Breast epithelium (tissue), 4 donors: ENCODE measurements around the gene EPB41L2. TPM values are rescaled to one million over a fixed set of nuclear protein-coding genes. Genes with fewer than 3 reads are reported as not detected.

Experiments
- DNase-seq, 2 donors: peaks; one replicate each; pipeline ENCODE4 v3.0.0-alpha.2; 2019; ENCODE audit warnings: low spot score in 2 of 2
- H3K27ac ChIP-seq, 2 donors: fragments of 200-600 bp; sonication (generic) in 1 of 2; one replicate each; pipeline ENCODE4 v1.5.1; 2016 to 2019; ENCODE audit warnings: mild to moderate bottlenecking in 1 of 2
- H3K27me3 ChIP-seq, 2 donors: fragments of 200-600 bp; sonication (generic) in 1 of 2; one replicate each; pipeline versions ENCODE4 v1.5.1 to v1.6.0; 2017 to 2019; ENCODE audit warnings: control low read depth in 1 of 2, mild to moderate bottlenecking in 1 of 2
- H3K36me3 ChIP-seq: fragments of 200-600 bp; one replicate; pipeline ENCODE4 v1.5.1; 2019
- H3K4me1 ChIP-seq, 2 donors: fragments of 200-600 bp; sonication (generic); one replicate each; pipeline ENCODE4 v1.5.1; 2016 to 2019; ENCODE audit warnings: control low read depth in 1 of 2
- H3K4me3 ChIP-seq, 3 donors: fragments of 200-600 bp; sonication (generic); 1 replicate in 2 of 3; 2 replicates in 1 of 3; pipeline ENCODE4 v1.5.1; 2016 to 2019; ENCODE audit warnings: mild to moderate bottlenecking in 3 of 3, moderate library complexity in 2 of 3
- H3K9me3 ChIP-seq, 2 donors: fragments of 200-600 bp; sonication (generic) in 1 of 2; one replicate each; pipeline ENCODE4 v1.5.1; 2016 to 2019; ENCODE audit warnings: control low read depth in 1 of 2
- CTCF ChIP-seq, 3 donors: fragments of 450-650 bp; IDR thresholded peaks; one replicate each; pipeline ENCODE4 v1.5.1; 2016 to 2017; ENCODE audit warnings: antibody characterized with exemption in 3 of 3, mild to moderate bottlenecking in 3 of 3, moderate library complexity in 3 of 3
- POLR2A ChIP-seq: fragments of 450-650 bp; IDR thresholded peaks from one replicate; pipeline ENCODE4 v1.6.1; 2016; ENCODE audit warnings: antibody characterized with exemption, mild to moderate bottlenecking, moderate library complexity
- POLR2AphosphoS5 ChIP-seq, 3 donors: sonication (generic); formaldehyde crosslinking; IDR thresholded peaks; one replicate each; pipeline ENCODE4 v1.6.1; 2017; ENCODE audit warnings: antibody characterized with exemption in 3 of 3
- intact Hi-C: fragments of 100-400 bp; cut with DNase I; formaldehyde crosslinking; loops from one replicate; pipeline ENCODE4 v1.15.1; 2023; ENCODE audit warnings: low total_unique reads
- total RNA-seq, 3 donors: library from RNA; depleted of rRNA; stranded (reverse); fragments of >200 nt; gene quantifications; one replicate each; pipeline ENCODE4 v1.1.0, GENCODE V29; 2016

The EPB41L2 gene
- total RNA-seq, 3 donors from 2014 or later = 72.7 to 110 (median 101) TPM

- Histone ChIP-seq H3K4me3 (no peak overlapping the region), H3K9me3 (no peaks in the 10 kb centered on the region), H3K27me3 (no peaks in the 10 kb centered on the region), H3K27ac (no peak overlapping the region), H3K36me3 (no peaks in the 10 kb centered on the region), H3K4me1 (no peaks in the 10 kb centered on the region)
- TF ChIP-seq POLR2AphosphoS5 (IDR thresholded peaks at IDR 0.05) (no peak), CTCF (IDR thresholded peaks at IDR 0.05) (no peak), POLR2A (no peak)
- DNase-seq = no peak
- intact Hi-C loops = no loop called here
These were observed 198.7 kb downstream of the EPB41L2 start for GRCh38 chr6:130864344-130864743.

GRCh38 chr6:130863415-130864230 lies 199.4 kb downstream of the EPB41L2 start:
- TF ChIP-seq POLR2AphosphoS5 (IDR thresholded peaks at IDR 0.05) = no peak
- no peak for TF ChIP-seq CTCF (IDR thresholded peaks at IDR 0.05)
- TF ChIP-seq POLR2A = no peak
- Histone ChIP-seq H3K4me3 (no peak overlapping the region), H3K36me3 (no peaks in the 10 kb centered on the region), H3K9me3 (no peaks in the 10 kb centered on the region), H3K27me3 (no peaks in the 10 kb centered on the region), H3K4me1 (no peaks in the 10 kb centered on the region), H3K27ac (no peak overlapping the region)
- no peak for DNase-seq
- intact Hi-C loops = no loop called here

GRCh38 chr6:130862370-130862769 lies 200.7 kb downstream of the EPB41L2 start:
- H3K9me3 ChIP-seq = no peaks in the 10 kb centered on the region
- H3K4me1 ChIP-seq = no peaks in the 10 kb centered on the region
- DNase-seq = no peak
- H3K36me3 ChIP-seq = no peaks in the 10 kb centered on the region
- TF ChIP-seq POLR2A (no peak), CTCF (IDR thresholded peaks at IDR 0.05) (no peak), POLR2AphosphoS5 (IDR thresholded peaks at IDR 0.05) (no peak)
- H3K27ac ChIP-seq = no peak overlapping the region
- intact Hi-C loops = no loop called here
- no peaks in the 10 kb centered on the region for H3K27me3 ChIP-seq
- no peak overlapping the region for H3K4me3 ChIP-seq

GRCh38 chr6:130859161-130859867 lies 203.7 kb downstream of the EPB41L2 start:
- no peak overlapping the region for H3K27ac ChIP-seq
- no peaks in the 10 kb centered on the region for H3K9me3 ChIP-seq
- no peak overlapping the region for H3K4me3 ChIP-seq
- DNase-seq = no peak
- no peaks in the 10 kb centered on the region for H3K36me3 ChIP-seq
- TF ChIP-seq CTCF (IDR thresholded peaks at IDR 0.05) (no peak), POLR2AphosphoS5 (IDR thresholded peaks at IDR 0.05) (no peak), POLR2A (no peak)
- intact Hi-C loops = no loop called here
- H3K27me3 ChIP-seq = no peaks in the 10 kb centered on the region
- H3K4me1 ChIP-seq = no peaks in the 10 kb centered on the region
